DMS79 (cell line): ENCODE results near the gene ABCG2.
"Not testable (repeated sequence)": the region's sequence is repeated elsewhere in the genome, so short reads cannot be mapped to it uniquely, and the experiment has no call there.

Source experiments
- DNase-seq: peaks from one replicate; lab custom pipeline; 2025; lab: John Stamatoyannopoulos, UW

The ABCG2 gene

DNA sequence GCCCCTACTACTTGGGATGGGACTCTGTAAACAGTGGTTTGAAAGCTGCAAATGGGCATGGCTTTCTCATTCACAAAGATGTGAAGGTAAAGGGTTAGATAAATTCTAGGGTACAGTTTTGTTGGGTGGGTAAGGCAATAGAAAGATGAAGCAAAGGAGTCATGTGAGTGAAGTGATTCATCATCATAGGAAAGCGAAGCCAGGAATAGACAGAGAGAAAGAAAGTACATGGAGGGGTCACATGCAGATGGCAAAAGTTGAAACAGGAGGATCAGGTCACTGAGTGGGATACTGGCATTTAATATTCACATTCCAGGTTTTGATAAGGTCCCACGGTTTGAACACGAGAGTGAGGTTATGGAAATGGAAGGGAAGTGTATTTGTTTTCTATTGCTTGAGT is 8.2 kb upstream of the ABCG2 start:
- no peak for DNase-seq

DNA sequence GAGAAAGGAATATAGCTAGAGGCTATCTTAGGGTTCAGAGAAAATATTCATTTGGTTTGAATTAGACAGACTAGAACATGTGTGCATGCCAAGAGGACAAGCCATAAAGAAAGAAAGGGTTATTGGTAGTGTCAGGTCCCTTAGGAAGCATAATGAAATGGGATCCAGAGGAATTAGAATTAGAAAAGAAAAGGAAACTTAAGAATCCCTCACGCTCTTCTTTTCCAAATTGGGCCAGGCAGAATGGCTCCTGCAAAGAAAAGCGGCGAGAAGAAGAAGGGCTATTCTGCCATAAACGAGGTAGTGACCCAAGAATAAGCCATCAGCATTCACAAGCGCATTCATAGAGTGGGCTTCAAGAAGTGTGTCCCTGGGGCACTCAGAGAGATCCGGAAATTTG is 4.9 kb upstream of the ABCG2 start:
- DNase-seq = no peak

DNA sequence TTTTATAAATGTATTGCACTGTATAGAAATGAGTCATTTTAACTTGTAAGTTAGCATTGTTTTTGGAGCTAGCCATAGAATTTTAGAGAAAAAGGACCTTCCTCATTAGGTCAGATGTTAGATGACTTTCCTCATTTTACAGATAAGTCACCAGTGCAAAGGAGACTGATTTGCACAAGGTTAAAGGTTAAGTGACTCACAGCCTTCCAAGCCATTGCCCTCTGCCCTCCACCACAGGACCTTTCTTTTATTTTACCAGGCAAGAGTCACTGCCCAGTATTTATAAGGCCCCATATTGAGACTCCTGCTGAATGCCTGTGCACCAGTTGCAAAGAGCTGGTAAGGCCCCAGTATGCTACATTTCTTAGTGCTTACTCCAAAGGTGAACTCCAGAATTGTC is 4.2 kb upstream of the ABCG2 start:
- DNase-seq = no peak

- DNase-seq = no peak
These were observed 838 bp upstream of the ABCG2 start for GRCh38 chr4:88159229-88159725.

GRCh38 chr4:88158038-88158488 is 376 bp downstream of the ABCG2 start:
- no peak for DNase-seq

DNA sequence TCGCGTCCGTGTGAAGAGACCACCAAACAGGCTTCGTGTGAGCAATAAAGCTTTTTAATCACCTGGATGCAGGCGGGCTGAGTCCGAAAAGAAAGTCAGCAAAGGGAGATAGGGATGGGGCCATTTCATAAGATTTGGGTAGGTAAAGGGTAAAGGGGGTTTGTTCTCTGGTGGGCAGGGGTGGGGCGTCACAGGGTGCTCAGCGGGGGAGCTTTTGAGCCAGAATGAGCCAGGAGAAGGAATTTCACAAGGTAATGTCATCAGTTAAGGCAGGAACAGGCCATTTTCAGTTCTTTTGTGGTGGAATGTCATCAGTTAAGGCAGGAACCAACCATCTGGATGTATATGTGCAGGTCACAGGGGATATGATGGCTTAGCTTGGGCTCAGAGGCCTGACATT is 6.1 kb downstream of the ABCG2 start:
- not testable (repeated sequence) for DNase-seq

- DNase-seq = no peak
These were observed 9.9 kb downstream of the ABCG2 start for GRCh38 chr4:88148560-88148959.

GRCh38 chr4:88147799-88148217 is 10.6 kb downstream of the ABCG2 start:
- no peak for DNase-seq

- no peak for DNase-seq
These were observed 11.5 kb downstream of the ABCG2 start for GRCh38 chr4:88146891-88147290.

DNA sequence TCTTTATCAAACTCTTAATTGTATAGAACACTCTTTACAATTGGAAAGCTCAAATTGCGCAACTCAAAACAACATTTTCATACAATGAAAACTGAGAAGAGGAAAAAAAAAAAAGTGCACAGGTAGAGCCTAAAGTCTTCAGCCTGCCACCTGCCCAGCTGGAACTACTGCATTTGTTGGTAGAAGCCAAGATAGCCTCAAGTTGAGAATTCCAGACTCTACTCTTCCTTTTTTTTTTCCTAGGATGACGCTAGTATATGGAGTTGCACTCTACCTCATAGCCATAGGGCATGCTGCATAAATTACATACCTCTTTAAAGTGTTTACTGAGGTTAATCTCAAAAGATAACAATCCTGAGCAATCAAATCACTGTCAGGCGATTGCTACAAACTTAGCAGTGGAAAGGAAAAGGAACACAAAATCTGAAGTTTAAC is 13.6 kb downstream of the ABCG2 start:
- no peak for DNase-seq

DNA sequence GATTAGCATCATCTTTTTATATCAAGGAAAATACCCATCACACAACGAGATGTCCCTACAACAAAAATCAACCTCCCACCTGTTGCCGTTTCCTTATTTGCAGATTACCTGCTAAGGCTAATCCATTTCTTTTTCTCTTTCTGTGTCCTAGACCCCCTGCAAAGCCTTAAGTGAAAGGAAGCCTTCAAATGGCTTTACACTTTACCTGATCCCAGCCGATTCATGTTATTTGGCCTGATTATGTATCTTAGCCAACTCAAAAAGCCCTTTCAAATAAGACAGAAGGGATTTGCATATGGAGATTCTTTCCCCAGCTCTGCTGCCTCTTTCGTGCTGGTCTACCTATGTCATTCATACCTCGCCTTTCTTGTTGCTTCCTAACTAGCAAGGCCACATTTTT is 14.4 kb downstream of the ABCG2 start:
- no peak for DNase-seq

DNA sequence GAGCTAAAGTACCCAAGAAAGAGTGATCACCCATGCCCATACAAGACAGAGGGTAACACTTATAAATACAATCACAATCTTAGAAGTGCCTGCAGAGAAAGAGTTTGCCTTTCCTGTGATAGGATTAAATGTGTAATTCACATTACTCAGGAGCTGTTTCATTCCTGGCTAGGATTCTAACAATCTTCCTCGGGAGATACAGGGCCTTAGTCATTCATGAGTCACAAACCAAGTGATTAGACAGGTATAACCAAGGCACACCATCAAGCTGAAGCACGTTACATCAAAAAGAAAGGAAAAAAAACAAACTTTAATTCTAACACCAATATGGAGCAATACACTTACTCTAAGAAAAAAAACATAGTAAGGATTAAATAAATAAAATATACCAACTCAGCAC is 14.9 kb downstream of the ABCG2 start:
- DNase-seq = no peak

GRCh38 chr4:88138561-88138960 is 19.9 kb downstream of the ABCG2 start:
- no peak for DNase-seq

DNA sequence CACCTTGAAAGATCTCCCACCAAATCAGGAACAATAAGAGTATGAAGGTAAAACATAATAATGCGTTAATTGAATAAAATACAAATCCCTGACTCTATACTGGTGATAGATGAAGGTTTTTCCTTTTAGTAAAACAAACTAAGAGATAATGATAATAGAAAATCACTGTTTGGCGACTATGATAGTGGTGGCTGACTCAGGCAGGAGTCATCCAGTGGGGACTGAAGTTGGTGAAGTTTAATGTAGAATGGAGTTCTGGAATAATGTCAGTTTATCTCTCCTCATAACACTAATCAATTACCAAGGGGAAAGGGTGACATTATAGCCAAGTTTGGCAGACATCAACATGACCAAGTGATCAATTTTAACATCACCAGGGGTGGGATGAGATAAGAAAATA is 21.3 kb downstream of the ABCG2 start:
- no peak for DNase-seq

- no peak for DNase-seq
These were observed 22.2 kb downstream of the ABCG2 start for GRCh38 chr4:88136249-88136648.

GRCh38 chr4:88135356-88135663 is 23.1 kb downstream of the ABCG2 start:
- no peak for DNase-seq

GRCh38 chr4:88134536-88135355 is 23.7 kb downstream of the ABCG2 start:
- no peak for DNase-seq

DNA sequence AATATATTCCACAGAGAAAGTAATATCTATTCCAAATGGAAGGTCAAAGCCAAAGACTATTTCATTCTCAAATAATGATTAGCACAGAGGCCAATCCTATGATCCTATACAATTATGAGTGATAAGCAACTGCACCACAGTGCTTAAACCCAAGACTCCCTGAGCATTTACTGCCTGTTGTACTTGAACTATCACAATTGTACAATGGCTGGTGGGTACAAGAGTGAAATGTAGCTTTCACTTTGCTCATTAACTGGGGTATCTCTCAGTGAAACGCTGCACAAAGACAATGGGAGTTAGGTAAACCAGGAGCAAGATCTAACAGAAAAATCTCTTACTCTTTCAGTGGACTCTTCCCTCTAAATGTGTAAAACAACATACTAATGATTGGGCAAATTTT is 24.3 kb downstream of the ABCG2 start:
- no peak for DNase-seq

DNA sequence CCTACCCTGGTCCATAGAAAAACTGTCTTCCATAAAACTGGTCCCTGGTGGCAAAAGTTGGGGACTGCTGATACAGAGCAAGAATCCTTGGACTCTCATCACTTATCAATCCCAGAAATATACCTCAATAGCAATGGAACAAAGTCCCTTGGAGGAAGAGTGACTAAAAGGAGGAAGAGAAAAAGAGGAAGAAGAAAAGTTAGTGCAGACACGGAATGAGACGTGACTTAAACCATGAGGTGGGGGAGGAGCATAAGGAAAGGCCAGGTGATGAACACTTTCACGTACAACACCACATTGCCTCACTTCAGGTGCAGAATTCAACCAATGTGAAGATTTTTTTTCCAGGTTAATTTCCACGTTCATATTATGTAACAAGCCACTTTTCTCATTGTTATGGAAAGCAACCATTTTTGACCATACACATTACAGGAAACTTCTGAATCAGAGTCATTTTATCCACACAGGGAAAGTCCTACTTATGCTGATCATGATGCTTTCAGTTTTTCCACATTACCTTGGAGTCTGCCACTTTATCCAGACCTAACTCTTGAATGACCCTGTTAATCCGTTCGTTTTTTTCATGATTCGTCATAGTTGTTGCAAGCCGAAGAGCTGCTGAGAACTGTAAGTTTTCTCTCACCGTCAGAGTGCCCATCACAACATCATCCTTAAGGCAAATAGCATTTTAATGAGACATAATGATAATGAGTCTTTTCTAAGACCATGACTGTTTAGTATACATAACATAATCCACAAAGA is 27.7 kb downstream of the ABCG2 start:
- no peak for DNase-seq

DNA sequence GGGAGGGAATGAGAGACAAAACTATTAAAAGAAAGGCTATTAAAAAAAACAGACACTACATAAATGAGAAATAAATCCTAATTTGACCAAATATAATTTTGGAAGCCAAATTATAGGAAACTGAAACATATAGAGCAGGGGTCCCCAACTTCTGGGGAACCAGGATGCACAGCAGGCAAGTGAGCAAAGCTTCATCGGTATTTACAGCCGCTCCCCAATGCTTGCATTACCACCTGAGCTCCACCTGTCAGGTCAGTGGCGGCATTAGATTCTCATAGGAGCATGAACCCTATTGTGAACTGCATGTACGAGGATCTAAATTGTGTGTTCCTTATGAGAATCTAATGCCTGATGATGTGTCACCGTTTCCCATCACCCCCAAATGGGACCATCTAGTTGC is 28.4 kb downstream of the ABCG2 start:
- DNase-seq = no peak

DNA sequence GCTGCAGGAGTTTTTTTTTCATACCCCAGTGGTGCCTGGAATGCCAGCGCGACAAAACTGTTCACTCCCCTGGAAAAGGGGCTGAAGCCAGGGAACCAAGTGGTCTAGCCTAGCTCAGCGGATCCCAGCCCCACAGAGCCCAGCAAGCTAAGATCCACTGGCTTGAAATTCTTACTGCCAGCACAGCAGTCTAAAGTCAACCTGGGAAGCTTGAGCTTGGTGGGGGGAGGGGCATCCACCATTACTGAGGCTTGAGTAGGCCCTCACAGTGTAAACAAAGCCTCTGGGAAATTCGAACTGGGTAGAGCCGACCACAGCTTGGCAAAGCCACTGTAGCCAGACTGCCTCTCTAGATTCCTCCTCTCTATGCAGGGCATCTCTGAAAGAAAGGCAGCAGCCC is 36.2 kb downstream of the ABCG2 start:
- DNase-seq = not testable (repeated sequence)

DNA sequence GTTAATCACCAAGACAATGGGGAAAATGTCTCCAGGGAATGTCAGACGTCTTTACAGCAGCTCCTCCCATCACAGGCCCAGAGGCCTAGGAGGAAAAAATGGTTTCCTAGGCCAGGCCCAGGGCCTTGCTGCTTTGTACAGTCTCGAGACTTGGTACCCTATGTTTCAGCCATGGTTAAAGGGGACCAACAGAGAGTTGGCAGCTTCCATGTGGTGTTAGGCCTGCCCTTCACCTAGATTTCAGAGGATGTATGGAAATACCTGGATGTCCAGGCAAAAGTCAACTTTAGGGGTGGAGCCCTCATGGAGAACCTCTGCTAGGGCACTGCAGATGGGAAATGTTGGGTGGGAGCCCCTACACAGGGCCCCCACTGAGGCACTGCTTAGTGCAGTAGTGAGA is 38.5 kb downstream of the ABCG2 start:
- DNase-seq = no peak

GRCh38 chr4:88115587-88115986 is 42.9 kb downstream of the ABCG2 start:
- no peak for DNase-seq
